HCT116 (cell line): ENCODE measurements around the gene PWWP2B.

Source experiments
- POLR2A ChIP-seq: IDR thresholded peaks from 2 replicates; pipeline ENCODE4 v1.7.0; 2011; ENCODE audit warnings: borderline replicate concordance; ENCODE audit not compliant: insufficient read depth, insufficient read length; ENCODE audit errors: extremely low read depth
- POLR2AphosphoS5 ChIP-seq: IDR thresholded peaks from 2 replicates; pipeline ENCODE4 v1.6.1; 2011; ENCODE audit warnings: mild to moderate bottlenecking, low read depth, low read length, moderate library complexity
- RAD21 ChIP-seq: IDR thresholded peaks from 2 replicates; pipeline ENCODE4 v1.6.1; 2012; ENCODE audit warnings: low read depth, mild to moderate bottlenecking
- SIN3A ChIP-seq: IDR thresholded peaks from 2 replicates; pipeline ENCODE4 v1.6.1; 2012; ENCODE audit warnings: low read depth
- SP1 ChIP-seq: IDR thresholded peaks from 2 replicates; pipeline ENCODE4 v1.6.1; 2012; ENCODE audit warnings: low read depth
- TCF7L2 ChIP-seq: IDR thresholded peaks from 2 replicates; pipeline ENCODE4 v1.7.0; 2011; ENCODE audit warnings: borderline replicate concordance, inconsistent platforms; ENCODE audit not compliant: insufficient read depth, insufficient read length; ENCODE audit errors: extremely low read depth
- TF ChIP-seq, protein P1 (sequence below), 3 experiments: fragments of 200-600 bp in 1 of 3; sonication (generic) in 1 of 3; IDR thresholded peaks in 2 of 3; conservative IDR thresholded peaks in 1 of 3; 2 replicates each; pipeline ENCODE4 v1.5.1; 2012 to 2017; ENCODE audit warnings: low read depth in 2 of 3, low read length in 2 of 3, antibody characterized with exemption in 1 of 3, borderline replicate concordance in 1 of 3, control low read depth in 1 of 3, mild to moderate bottlenecking in 1 of 3, mixed read lengths in 1 of 3, mixed run types in 1 of 3, moderate library complexity in 1 of 3; ENCODE audit not compliant: insufficient read depth in 1 of 3
- TF ChIP-seq, protein P2 (sequence below): IDR thresholded peaks from 2 replicates; pipeline ENCODE4 v1.6.1; 2012

DNA sequence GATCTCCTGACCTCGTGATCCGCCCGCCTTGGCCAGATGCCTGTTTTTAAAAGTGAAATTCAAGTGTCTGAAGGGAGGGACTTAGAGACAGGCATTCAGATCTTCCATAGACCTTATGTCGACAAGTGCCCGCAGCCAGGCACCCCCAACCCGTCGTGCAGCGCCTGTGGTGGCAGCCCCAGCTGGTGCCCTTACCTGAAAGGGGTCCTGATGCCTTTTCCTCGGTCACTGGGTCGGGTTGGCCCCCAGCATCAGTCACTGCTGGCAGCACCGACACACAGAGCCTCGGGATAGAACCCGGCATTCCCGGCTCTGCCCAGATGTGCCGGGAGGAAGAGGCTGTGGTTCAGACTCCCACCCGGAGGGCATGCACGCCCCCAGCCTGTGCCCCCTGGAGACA, 41.7 kb upstream of the PWWP2B start:
- TF ChIP-seq, protein P1, sequence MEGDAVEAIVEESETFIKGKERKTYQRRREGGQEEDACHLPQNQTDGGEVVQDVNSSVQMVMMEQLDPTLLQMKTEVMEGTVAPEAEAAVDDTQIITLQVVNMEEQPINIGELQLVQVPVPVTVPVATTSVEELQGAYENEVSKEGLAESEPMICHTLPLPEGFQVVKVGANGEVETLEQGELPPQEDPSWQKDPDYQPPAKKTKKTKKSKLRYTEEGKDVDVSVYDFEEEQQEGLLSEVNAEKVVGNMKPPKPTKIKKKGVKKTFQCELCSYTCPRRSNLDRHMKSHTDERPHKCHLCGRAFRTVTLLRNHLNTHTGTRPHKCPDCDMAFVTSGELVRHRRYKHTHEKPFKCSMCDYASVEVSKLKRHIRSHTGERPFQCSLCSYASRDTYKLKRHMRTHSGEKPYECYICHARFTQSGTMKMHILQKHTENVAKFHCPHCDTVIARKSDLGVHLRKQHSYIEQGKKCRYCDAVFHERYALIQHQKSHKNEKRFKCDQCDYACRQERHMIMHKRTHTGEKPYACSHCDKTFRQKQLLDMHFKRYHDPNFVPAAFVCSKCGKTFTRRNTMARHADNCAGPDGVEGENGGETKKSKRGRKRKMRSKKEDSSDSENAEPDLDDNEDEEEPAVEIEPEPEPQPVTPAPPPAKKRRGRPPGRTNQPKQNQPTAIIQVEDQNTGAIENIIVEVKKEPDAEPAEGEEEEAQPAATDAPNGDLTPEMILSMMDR (IDR thresholded peaks at IDR 0.05 in 2 of 3, conservative IDR thresholded peaks at IDR 0.05 in 1 of 3; ENCODE audit: borderline replicate concordance in 1 of 3, insufficient read depth in 1 of 3, low read depth in 2 of 3, low read length in 2 of 3) = no peak
- TF ChIP-seq SP1 = no peak
- no peak for TF ChIP-seq RAD21
- TF ChIP-seq SIN3A = no peak
- TF ChIP-seq, protein P2, sequence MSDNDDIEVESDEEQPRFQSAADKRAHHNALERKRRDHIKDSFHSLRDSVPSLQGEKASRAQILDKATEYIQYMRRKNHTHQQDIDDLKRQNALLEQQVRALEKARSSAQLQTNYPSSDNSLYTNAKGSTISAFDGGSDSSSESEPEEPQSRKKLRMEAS = no peak
- TF ChIP-seq POLR2A = no peak
- TF ChIP-seq POLR2AphosphoS5 = no peak
- no peak for TF ChIP-seq TCF7L2
